HG03354 (cell line): ENCODE results near the gene CD34.
"Not testable (repeated sequence)": the region's sequence is repeated elsewhere in the genome, so short reads cannot be mapped to it uniquely, and the experiment has no call there.

Experiments used
- ATAC-seq: cut with Tn5 transposase; IDR thresholded peaks from one replicate; pipeline ENCODE4 v1.9.1; 2021; ENCODE audit warnings: mild to moderate bottlenecking; ENCODE audit not compliant: unreplicated experiment, poor library complexity, severe bottlenecking

The CD34 gene

GRCh38 chr1:207935166-207935583 is 24.2 kb upstream of the CD34 start:
- peak; percentile 99 for ATAC-seq

- ATAC-seq, result no peak
Measured at GRCh38 chr1:207933205-207933800, 22.4 kb upstream of the CD34 start.

GRCh38 chr1:207926984-207927383 is 16.1 kb upstream of the CD34 start:
- ATAC-seq, result no peak

GRCh38 chr1:207925969-207926368 is 15.0 kb upstream of the CD34 start:
- not testable (repeated sequence) for ATAC-seq

GRCh38 chr1:207925210-207925609 is 14.3 kb upstream of the CD34 start:
- ATAC-seq, result no peak

- ATAC-seq, result no peak
Measured at GRCh38 chr1:207923561-207923960, 12.6 kb upstream of the CD34 start.

- ATAC-seq, result no peak
Measured at GRCh38 chr1:207923121-207923520, 12.2 kb upstream of the CD34 start.

- ATAC-seq, result no peak
Measured at GRCh38 chr1:207922554-207922953, 11.6 kb upstream of the CD34 start.

- ATAC-seq, result no peak
Measured at GRCh38 chr1:207921321-207921720, 10.4 kb upstream of the CD34 start.

GRCh38 chr1:207920444-207921021 is 9.6 kb upstream of the CD34 start:
- ATAC-seq, result no peak

- no peak for ATAC-seq
Measured at GRCh38 chr1:207919523-207920170, 8.7 kb upstream of the CD34 start.

GRCh38 chr1:207918581-207918980 is 7.7 kb upstream of the CD34 start:
- no peak for ATAC-seq

- no peak for ATAC-seq
Measured at GRCh38 chr1:207918011-207918410, 7.1 kb upstream of the CD34 start.

GRCh38 chr1:207917080-207917479 is 6.2 kb upstream of the CD34 start:
- no peak for ATAC-seq

GRCh38 chr1:207913951-207914350 is 3.0 kb upstream of the CD34 start:
- ATAC-seq, result no peak

GRCh38 chr1:207911856-207912760 is 1.2 kb upstream of the CD34 start:
- no peak for ATAC-seq

GRCh38 chr1:207909687-207910086 is 1.2 kb downstream of the CD34 start:
- ATAC-seq, result no peak

GRCh38 chr1:207908107-207908734 is 2.7 kb downstream of the CD34 start:
- ATAC-seq, result no peak

GRCh38 chr1:207904391-207904790 is 6.5 kb downstream of the CD34 start:
- ATAC-seq, result no peak

- no peak for ATAC-seq
Measured at GRCh38 chr1:207903767-207904166, 7.2 kb downstream of the CD34 start.
